Naive thymus-derived CD4-positive, alpha-beta T cell (primary cell): ENCODE results near the gene EXOC5. TPM values are rescaled to one million over a fixed set of nuclear protein-coding genes. Genes with fewer than 3 reads are reported as not detected.
A peak's percentile ranks its signal among the peaks of the same experiment; 100 is the strongest.

Source experiments
- ATAC-seq: fragments of 150-1000 bp; cut with Tn5 transposase; 2 replicates; pipeline ENCODE4 v1.10.0; 2021; ENCODE audit warnings: mild to moderate bottlenecking, moderate library complexity
- CTCF ChIA-PET: fragments of 350-600 bp; sonication (Branson Sonifier 250); formaldehyde crosslinking; loops from one replicate; lab custom pipeline; 2021; ENCODE audit warnings: antibody characterized with exemption; lab: Charles Lee
- POLR2A ChIA-PET: fragments of 350-600 bp; sonication (Branson Sonifier 250); formaldehyde crosslinking; loops from one replicate; lab custom pipeline; 2021; ENCODE audit warnings: antibody characterized with exemption, inconsistent platforms; lab: Charles Lee
- DNase-seq, 9 donors: peaks; one replicate each; pipeline versions ENCODE4 v3.0.0 to v3.0.0-alpha.2; 2020 to 2022; ENCODE audit warnings: mixed read lengths in 1 of 9
- H3K27ac ChIP-seq: one replicate; pipeline ENCODE4 v1.7.0; 2013; ENCODE audit warnings: mild to moderate bottlenecking, low read depth, low read length, moderate library complexity
- H3K27me3 ChIP-seq, 2 donors: one replicate each; pipeline ENCODE4 v1.7.0; 2013; ENCODE audit warnings: low read length in 2 of 2, mild to moderate bottlenecking in 2 of 2, moderate library complexity in 2 of 2; ENCODE audit not compliant: control insufficient read depth in 2 of 2, insufficient read depth in 2 of 2
- H3K36me3 ChIP-seq, 3 experiments: 1 replicate in 2 of 3; 2 replicates in 1 of 3; pipeline ENCODE4 v1.7.0; 2013; ENCODE audit warnings: low read length in 3 of 3, mild to moderate bottlenecking in 3 of 3, moderate library complexity in 1 of 3; ENCODE audit not compliant: insufficient read depth in 3 of 3, control insufficient read depth in 2 of 3
- H3K4me1 ChIP-seq, 2 donors: one replicate each; pipeline ENCODE4 v1.7.0; 2013; ENCODE audit warnings: low read length in 2 of 2, mild to moderate bottlenecking in 2 of 2, moderate library complexity in 1 of 2; ENCODE audit not compliant: control insufficient read depth in 2 of 2, insufficient read depth in 2 of 2
- H3K4me3 ChIP-seq: 2 replicates; pipeline ENCODE4 v1.7.0; 2013; ENCODE audit warnings: mild to moderate bottlenecking, low read length
- H3K9me3 ChIP-seq, 3 experiments: 1 replicate in 2 of 3; 2 replicates in 1 of 3; pipeline ENCODE4 v1.7.0; 2013; ENCODE audit warnings: low read length in 3 of 3; ENCODE audit not compliant: control insufficient read depth in 2 of 3
- H3K27ac Mint-ChIP-seq, 9 donors: one replicate each; pipeline ENCODE4 v1.8.0; 2020 to 2022; ENCODE audit warnings: mixed read lengths in 9 of 9, mild to moderate bottlenecking in 8 of 9, moderate library complexity in 5 of 9, inconsistent platforms in 2 of 9
- H3K27me3 Mint-ChIP-seq, 5 donors: one replicate each; pipeline ENCODE4 v1.8.0; 2021 to 2022; ENCODE audit warnings: mixed read lengths in 5 of 5, mild to moderate bottlenecking in 1 of 5
- H3K36me3 Mint-ChIP-seq, 5 donors: one replicate each; pipeline ENCODE4 v1.8.0; 2020 to 2022; ENCODE audit warnings: mixed read lengths in 5 of 5, mild to moderate bottlenecking in 3 of 5, inconsistent platforms in 1 of 5
- H3K4me1 Mint-ChIP-seq, 7 donors: one replicate each; pipeline ENCODE4 v1.8.0; 2020 to 2022; ENCODE audit warnings: mixed read lengths in 7 of 7, mild to moderate bottlenecking in 3 of 7, inconsistent platforms in 1 of 7
- H3K4me3 Mint-ChIP-seq, 10 donors: one replicate each; pipeline ENCODE4 v1.8.0; 2020 to 2022; ENCODE audit warnings: mild to moderate bottlenecking in 10 of 10, mixed read lengths in 10 of 10, moderate library complexity in 6 of 10, inconsistent platforms in 2 of 10
- H3K9me3 Mint-ChIP-seq, 11 donors: one replicate each; pipeline ENCODE4 v1.8.0; 2020 to 2022; ENCODE audit warnings: mixed read lengths in 11 of 11, mild to moderate bottlenecking in 4 of 11, inconsistent platforms in 1 of 11, moderate library complexity in 1 of 11
- intact Hi-C, 2 donors: fragments of 100-400 bp; cut with micrococcal nuclease; formaldehyde crosslinking; loops; one replicate each; pipeline ENCODE4 v1.15.1; 2023
- polyA plus RNA-seq, 2 donors: library from polyadenylated mRNA; unstranded; fragments of 300-500 nt; fragmentation: Illumina TruSeq; gene quantifications; one replicate each; pipeline ENCODE4 v1.2.3, GENCODE V29; 2021
- total RNA-seq, 6 experiments: library from RNA in 5 of 6; stranded (reverse) in 5 of 6; gene quantifications; 1 replicate in 5 of 6; 2 replicates in 1 of 6; pipeline ENCODE4 v1.2.3 and lab custom pipeline; 2021 to 2026

EXOC5 gene
- total and polyA plus RNA-seq, 7 experiments from 2014 or later: 27.3 to 71.6 (median 46.8) TPM

DNA sequence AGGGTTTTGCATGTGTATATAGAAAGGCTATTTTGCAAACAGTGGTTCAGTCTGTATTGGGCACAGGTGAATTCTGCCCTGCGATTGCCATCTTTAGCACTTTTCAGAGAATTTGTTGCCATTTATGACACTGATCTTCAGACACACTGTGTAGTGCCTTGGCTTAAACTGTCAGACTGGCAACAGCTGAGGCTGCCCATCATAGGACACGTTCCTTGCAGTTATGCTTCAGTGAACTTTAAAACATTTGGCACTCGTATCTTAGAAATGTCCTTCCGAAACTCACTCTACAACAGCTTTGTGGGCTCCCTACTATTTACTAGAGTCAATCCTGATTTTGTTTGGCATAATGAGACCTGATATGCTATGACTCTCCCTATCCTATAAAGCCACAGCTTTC is 29.1 kb upstream of the EXOC5 start:
- ChIA-PET CTCF (no interaction called here), POLR2A (no interaction called here)
- no peaks in the 10 kb centered on the region for H3K27me3 Mint-ChIP-seq
- no peak overlapping the region for H3K4me3 Mint-ChIP-seq
- H3K4me1 Mint-ChIP-seq: no peaks in the 10 kb centered on the region
- no peaks in the 10 kb centered on the region for H3K4me1 ChIP-seq
- no peaks in the 10 kb centered on the region for H3K27me3 ChIP-seq
- no peak for ATAC-seq
- no peaks in the 10 kb centered on the region for H3K36me3 ChIP-seq
- no peak for DNase-seq
- no peak overlapping the region for H3K4me3 ChIP-seq
- H3K9me3 Mint-ChIP-seq: no peaks in the 10 kb centered on the region
- intact Hi-C loops: loop anchor here in 1 of 2 donors (10.0 kb wide), 1 partner anchor 233 kb away; no protein-coding TSS in a partner anchor
- no peaks in the 10 kb centered on the region for H3K9me3 ChIP-seq
- H3K36me3 Mint-ChIP-seq: no peaks in the 10 kb centered on the region
- no peak overlapping the region for H3K27ac ChIP-seq
- H3K27ac Mint-ChIP-seq: no peak overlapping the region

DNA sequence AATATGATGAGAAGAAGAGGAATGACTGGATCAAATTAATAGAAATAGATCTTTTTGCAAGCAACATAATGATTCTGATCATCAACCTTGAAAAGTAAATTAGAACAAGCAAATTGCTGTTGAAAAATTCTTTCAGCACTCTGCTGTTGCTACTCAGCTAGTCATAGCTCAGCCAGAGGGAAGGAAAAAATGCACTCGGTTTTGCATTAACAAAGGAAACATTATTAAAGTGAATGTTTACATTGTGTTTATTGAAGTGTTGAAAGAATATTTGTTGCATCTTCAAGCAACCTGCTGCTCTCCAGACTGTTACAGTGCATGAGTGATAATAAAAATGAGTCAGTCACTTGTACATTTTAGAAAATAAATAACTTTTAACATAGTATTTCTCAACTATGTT is 26.5 kb upstream of the EXOC5 start:
- Mint-ChIP-seq H3K27me3 (no peaks in the 10 kb centered on the region), H3K36me3 (peaks cover 0 to 7% (median 0%) of the 10 kb centered on the region in 5 donors), H3K4me3 (no peak overlapping the region), H3K9me3 (no peaks in the 10 kb centered on the region), H3K4me1 (no peaks in the 10 kb centered on the region), H3K27ac (no peak overlapping the region)
- no peaks in the 10 kb centered on the region for H3K9me3 ChIP-seq
- H3K36me3 ChIP-seq: no peaks in the 10 kb centered on the region
- H3K4me1 ChIP-seq: no peaks in the 10 kb centered on the region
- ATAC-seq (no peak), DNase-seq (no peak)
- CTCF ChIA-PET: interaction anchor here (0.7 to 2.5 kb wide), 3 partner anchors 20 to 805 kb away, joined by 3 to 8 read pairs (median 4); no protein-coding TSS in a partner anchor
- H3K4me3 ChIP-seq: no peak overlapping the region
- H3K27me3 ChIP-seq: no peaks in the 10 kb centered on the region
- POLR2A ChIA-PET: no interaction called here
- intact Hi-C loops: loop anchor here in 1 of 2 donors (10.0 kb wide), 1 partner anchor 230 kb away; no protein-coding TSS in a partner anchor
- H3K27ac ChIP-seq: no peak overlapping the region

DNA sequence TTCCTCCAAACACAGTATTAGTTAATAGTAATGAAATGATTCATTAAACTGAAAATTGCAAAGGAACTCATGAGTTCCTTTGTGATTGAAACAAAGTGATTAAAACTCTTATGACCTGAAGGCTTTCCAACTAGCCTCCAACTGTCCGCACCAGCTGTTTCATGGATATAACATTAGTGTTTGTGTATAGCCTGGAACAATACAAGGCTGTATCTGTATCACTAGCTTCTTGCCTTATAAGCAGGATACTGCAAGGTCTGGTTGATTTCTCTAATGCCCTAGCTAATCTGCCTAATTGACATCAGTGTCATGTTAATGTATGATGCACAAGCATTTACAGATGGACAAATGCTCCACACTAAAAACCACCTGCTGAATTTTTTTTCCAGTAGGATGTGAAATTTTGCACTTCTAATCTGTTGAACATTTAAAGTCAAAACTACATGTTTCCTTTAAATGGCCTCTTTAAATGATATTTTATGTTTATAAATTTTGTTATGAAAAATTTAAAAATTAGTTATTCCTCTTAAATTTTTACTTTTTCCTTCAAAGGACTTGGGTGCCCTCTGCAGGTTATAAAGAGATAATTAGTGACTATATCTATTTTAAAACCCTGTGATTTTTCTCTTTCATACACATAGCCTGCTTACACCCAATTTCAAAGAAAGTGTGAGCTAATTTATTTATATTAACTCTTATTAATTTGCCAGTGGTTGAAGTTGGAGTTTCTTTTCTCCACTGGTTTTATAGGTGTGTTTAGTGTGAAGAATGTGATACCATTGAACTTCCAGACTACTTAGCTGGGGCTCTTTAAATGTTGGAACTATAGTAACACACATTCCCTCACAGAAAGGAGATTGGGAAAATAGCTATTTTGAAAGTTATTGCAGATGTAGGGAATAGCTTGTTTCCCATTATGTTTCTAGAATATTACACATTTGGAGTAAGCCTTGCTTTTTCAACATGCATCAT is 25.4 kb upstream of the EXOC5 start:
- Mint-ChIP-seq H3K4me3 (no peak overlapping the region), H3K27ac (no peak overlapping the region), H3K27me3 (no peaks in the 10 kb centered on the region), H3K9me3 (no peaks in the 10 kb centered on the region), H3K4me1 (no peaks in the 10 kb centered on the region), H3K36me3 (peaks cover 0 to 11% (median 0%) of the 10 kb centered on the region in 5 donors)
- no peaks in the 10 kb centered on the region for H3K27me3 ChIP-seq
- DNase-seq (peak in 2 of 9 donors; percentile 2 to 7), ATAC-seq (no peak)
- no peaks in the 10 kb centered on the region for H3K4me1 ChIP-seq
- CTCF ChIA-PET: interaction anchor here (0.6 to 2.5 kb wide), 4 partner anchors 21 to 803 kb away, joined by 3 to 8 read pairs (median 4); no protein-coding TSS in a partner anchor
- POLR2A ChIA-PET: no interaction called here
- H3K27ac ChIP-seq: no peak overlapping the region
- H3K36me3 ChIP-seq: peaks cover 0 to 9% (median 0%) of the 10 kb centered on the region in 3 experiments
- H3K9me3 ChIP-seq: no peaks in the 10 kb centered on the region
- intact Hi-C loops: loop anchor here in 1 of 2 donors (1.0 to 10.0 kb wide), 3 partner anchors 87 to 804 kb away; no protein-coding TSS in a partner anchor
- H3K4me3 ChIP-seq: no peak overlapping the region

DNA sequence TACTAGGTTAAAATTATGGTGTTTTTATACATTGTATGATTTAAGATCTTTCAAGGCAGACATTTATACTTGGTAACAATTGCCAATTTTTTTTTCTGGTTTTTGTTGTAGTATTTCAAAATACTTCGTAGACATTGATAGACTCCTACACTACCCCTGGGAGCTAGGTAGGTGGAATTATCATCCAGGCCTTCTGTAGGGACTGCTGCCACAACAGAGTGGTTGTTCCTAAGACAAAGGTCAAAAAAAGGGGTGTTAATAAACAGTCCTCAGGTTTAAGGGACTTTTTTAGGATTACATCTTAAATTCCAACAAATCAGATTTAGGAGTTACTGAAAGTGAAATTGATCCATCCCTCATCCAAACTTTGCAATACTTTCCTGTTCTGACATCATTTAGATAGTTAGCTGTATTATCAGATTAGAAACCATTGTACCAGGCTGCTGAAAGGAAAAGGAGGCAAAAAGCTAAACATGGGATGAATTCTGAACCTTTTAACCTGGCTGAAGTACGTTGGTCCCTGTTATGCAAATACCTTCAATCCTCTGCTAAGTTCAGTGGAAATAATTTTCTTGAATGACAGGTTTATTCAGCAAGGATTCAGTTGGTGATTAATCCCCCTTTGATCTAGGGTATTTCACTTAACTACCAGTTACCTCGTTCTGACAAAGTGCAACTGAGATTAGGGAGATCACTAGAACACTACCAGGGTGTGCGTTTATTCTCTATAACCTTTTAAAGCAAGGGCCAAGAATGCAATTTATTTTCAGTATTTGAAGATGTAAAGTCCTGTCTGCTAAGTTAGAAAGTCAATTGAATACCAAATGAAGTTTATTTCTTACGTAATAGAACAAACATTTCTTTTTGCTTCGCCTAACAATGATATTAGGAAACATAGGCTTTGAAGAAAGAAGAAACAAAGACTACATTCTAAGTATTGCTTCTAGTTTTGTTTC is 23.3 kb upstream of the EXOC5 start:
- no peaks in the 10 kb centered on the region for H3K27me3 ChIP-seq
- no peaks in the 10 kb centered on the region for H3K9me3 ChIP-seq
- Mint-ChIP-seq H3K9me3 (no peaks in the 10 kb centered on the region), H3K4me3 (no peak overlapping the region), H3K36me3 (peaks cover 0 to 13% (median 0%) of the 10 kb centered on the region in 5 donors), H3K27ac (peak overlapping the region in 4 of 9 donors; percentile 5 to 41 (median 13)), H3K27me3 (no peaks in the 10 kb centered on the region), H3K4me1 (no peaks in the 10 kb centered on the region)
- intact Hi-C loops: loop anchor here in 1 of 2 donors (5.0 to 10.0 kb wide), 2 partner anchors 85 to 227 kb away; no protein-coding TSS in a partner anchor
- POLR2A ChIA-PET: interaction anchor here (0.5 kb wide), 1 partner anchor 690 kb away, joined by 3 read pairs; no protein-coding TSS in a partner anchor
- peaks cover 4 to 13% (median 4%) of the 10 kb centered on the region in 3 experiments for H3K36me3 ChIP-seq
- no peak overlapping the region for H3K4me3 ChIP-seq
- no peak for DNase-seq
- no peak overlapping the region for H3K27ac ChIP-seq
- ATAC-seq: no peak
- CTCF ChIA-PET: no interaction called here
- H3K4me1 ChIP-seq: no peaks in the 10 kb centered on the region

- Mint-ChIP-seq H3K4me3 (no peak overlapping the region), H3K27me3 (no peaks in the 10 kb centered on the region), H3K36me3 (peaks cover 0 to 13% (median 0%) of the 10 kb centered on the region in 5 donors), H3K9me3 (no peaks in the 10 kb centered on the region), H3K27ac (no peak overlapping the region), H3K4me1 (no peaks in the 10 kb centered on the region)
- H3K4me3 ChIP-seq: no peak overlapping the region
- H3K9me3 ChIP-seq: no peaks in the 10 kb centered on the region
- POLR2A ChIA-PET: no interaction called here
- H3K4me1 ChIP-seq: no peaks in the 10 kb centered on the region
- DNase-seq: no peak
- no peaks in the 10 kb centered on the region for H3K27me3 ChIP-seq
- no peak for ATAC-seq
- intact Hi-C loops: loop anchor here in 1 of 2 donors (5.0 to 10.0 kb wide), 2 partner anchors 83 to 226 kb away; no protein-coding TSS in a partner anchor
- H3K36me3 ChIP-seq: peaks cover 4 to 19% (median 12%) of the 10 kb centered on the region in 3 experiments
- CTCF ChIA-PET: interaction anchor here (0.5 kb wide), 1 partner anchor 1712 kb away, joined by 4 read pairs; no protein-coding TSS in a partner anchor
- no peak overlapping the region for H3K27ac ChIP-seq
Observed at GRCh38 chr14:57290751-57291150, 22.0 kb upstream of the EXOC5 start.

GRCh38 chr14:57287745-57288144 is 19.0 kb upstream of the EXOC5 start:
- H3K4me3 ChIP-seq: no peak overlapping the region
- H3K9me3 Mint-ChIP-seq: no peaks in the 10 kb centered on the region
- peaks cover 4 to 38% (median 17%) of the 10 kb centered on the region in 3 experiments for H3K36me3 ChIP-seq
- no peak for DNase-seq
- no peak overlapping the region for H3K27ac Mint-ChIP-seq
- H3K9me3 ChIP-seq: no peaks in the 10 kb centered on the region
- no peaks in the 10 kb centered on the region for H3K27me3 ChIP-seq
- no peaks in the 10 kb centered on the region for H3K4me1 ChIP-seq
- H3K36me3 Mint-ChIP-seq: peaks cover 0 to 33% (median 10%) of the 10 kb centered on the region in 5 donors
- no peaks in the 10 kb centered on the region for H3K4me1 Mint-ChIP-seq
- ChIA-PET POLR2A (interaction anchor here (1.0 kb wide), 1 partner anchor 19 kb away, joined by 5 read pairs; the partner anchor contains the start of genes AP5M1 and EXOC5), CTCF (interaction anchor here (0.6 kb wide), 1 partner anchor 75 kb away, joined by 3 read pairs; no protein-coding TSS in a partner anchor)
- intact Hi-C loops: loop anchor here in 1 of 2 donors (5.0 kb wide), 1 partner anchor 55 kb away; no protein-coding TSS in a partner anchor
- H3K27ac ChIP-seq: no peak overlapping the region
- H3K4me3 Mint-ChIP-seq: no peak overlapping the region
- ATAC-seq: no peak
- H3K27me3 Mint-ChIP-seq: no peaks in the 10 kb centered on the region
